Measurements from ENCODE around the gene AGBL5.
"Not testable (repeated sequence)": the region's sequence is repeated elsewhere in the genome, so short reads cannot be mapped to it uniquely, and the experiment has no call there.

AGBL5 gene

DNA sequence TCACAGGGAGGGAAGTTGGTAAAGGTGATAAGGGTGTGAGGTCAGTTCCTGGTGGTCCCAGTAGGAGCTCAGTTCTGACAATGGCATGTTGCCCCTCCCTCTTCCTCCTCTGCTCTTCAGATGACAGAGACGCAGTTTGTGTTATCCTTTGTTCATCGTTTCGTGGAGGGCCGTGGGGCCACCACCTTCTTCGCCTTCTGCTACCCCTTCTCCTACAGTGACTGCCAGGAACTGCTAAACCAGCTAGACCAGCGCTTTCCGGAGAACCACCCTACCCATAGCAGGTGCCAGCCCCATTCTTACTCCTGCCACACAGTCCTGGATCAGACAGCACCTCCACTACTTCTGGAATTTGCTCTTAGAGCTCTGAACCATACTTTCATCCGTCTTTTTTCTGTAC lies 2.3 kb downstream of the AGBL5 start:
- DNase-seq (ENCODE audit: low spot score): no peak

DNA sequence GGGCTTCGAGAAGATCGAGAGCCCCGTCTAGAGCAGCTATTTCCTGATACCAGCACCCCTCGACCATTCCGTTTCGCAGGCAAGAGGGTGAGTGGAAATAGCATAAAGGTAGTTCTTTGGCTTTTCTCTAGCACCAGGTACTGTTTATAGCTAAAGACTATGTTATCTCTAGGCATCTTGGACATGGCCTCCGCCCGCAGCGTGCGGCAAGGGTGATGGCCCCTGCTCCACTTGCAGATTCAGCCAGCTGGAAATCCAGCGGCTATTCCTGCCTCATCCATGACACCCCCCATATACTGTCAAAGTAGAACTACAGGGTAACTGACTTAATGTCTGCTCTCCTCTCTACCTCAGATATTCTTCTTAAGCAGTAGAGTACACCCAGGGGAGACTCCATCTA lies 3.3 kb downstream of the AGBL5 start:
- DNase-seq (ENCODE audit: low spot score): no peak

DNA sequence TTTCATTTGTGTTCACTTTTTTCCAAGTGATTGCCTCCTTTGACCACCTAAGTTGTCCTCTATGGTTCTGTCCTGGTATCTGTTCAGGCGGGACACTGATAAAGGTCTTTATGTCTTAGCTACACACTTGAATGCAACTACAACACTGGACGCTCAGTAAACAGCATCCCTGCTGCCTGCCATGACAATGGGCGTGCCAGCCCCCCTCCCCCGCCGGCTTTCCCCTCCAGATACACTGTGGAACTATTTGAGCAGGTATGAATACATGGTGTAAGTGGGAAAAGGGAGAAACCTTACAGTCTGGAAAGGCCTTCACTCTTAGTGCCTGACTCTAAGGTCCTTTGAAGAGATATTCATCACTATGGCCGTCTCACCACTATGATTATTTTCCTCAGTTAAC lies 5.7 kb downstream of the AGBL5 start:
- DNase-seq (ENCODE audit: low spot score): no peak

DNA sequence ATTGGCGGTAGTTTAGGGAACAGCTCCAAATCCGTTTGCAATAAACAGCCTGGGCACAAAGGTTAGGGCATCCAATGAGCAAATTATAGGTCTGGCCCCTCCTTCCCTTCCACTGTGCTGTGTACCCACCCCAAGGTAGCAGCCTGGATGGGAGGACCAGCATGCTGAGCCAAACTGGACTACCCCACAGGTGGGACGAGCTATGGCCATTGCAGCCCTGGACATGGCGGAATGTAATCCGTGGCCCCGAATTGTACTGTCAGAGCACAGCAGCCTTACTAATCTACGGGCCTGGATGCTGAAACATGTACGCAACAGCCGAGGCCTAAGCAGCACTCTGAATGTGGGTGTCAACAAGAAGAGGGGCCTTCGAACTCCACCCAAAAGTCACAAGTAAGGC lies 6.7 kb downstream of the AGBL5 start:
- no peak for DNase-seq (ENCODE audit: low spot score)

DNA sequence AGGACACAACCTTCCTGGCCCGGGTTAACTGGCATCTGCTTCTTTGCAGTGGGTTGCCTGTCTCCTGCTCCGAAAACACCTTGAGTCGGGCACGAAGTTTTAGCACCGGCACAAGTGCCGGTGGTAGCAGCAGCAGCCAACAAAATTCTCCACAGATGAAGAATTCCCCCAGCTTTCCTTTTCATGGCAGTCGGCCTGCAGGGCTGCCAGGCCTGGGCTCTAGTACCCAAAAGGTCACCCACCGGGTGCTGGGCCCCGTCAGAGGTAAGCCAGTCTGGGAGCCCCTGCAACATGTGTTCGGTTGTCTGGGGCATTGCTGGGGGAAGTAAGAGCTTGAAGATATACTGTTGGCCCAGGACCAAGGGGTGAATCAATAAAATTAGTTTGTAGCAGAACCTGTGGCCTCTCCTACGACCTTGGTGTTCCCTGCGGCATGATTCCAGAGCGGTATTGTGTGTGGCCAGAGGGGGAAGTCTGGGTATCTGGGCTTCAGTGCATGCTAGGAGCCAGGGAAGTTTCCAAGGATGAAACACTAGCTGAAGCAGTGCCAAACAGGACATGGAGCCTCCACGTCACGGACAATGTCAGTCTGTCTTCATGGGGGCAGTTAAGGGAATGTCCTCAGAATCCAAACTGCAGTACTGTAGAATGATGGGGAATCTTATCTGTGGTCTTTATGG lies 7.8 kb downstream of the AGBL5 start:
- no peak for DNase-seq (ENCODE audit: low spot score)

DNA sequence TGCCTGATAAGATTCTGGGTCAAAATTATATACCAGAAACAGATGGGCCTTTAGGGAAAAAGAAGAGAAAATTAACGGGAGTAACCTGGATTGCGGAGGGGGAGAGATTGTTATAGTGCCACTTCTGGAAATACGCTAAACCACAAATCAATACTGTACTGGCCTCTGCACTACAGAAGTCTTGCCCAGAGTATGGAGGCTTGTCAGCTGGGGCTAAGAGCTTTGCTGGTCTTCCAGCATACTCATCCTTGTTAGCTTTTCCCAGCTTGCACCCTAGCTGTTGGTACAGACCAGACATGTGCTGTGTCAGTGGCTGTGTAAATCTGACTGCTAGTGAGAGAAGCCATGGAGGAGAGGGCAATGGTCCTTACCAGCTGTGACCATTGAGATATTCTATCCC lies 8.9 kb downstream of the AGBL5 start:
- DNase-seq (ENCODE audit: low spot score): no peak

DNA sequence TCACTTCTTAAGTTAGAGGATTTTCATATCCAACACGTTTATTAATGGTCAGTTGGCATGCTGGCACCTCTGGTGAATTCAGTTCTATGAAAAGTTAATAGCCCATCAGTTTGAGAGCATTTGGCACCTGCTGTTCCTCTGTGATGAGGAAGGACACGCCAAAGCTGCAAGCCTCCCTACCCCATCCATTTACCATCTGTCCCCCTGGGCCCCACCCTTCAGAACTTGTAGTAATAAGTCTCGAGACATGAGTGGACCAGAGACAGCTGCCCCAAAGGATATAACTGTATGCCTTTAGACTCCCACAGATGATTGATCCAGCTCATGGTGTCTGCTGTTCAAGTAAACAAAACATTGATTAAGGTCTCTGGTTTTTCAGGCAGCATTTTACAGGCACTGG lies 13.7 kb downstream of the AGBL5 start:
- DNase-seq (ENCODE audit: low spot score): no peak

DNA sequence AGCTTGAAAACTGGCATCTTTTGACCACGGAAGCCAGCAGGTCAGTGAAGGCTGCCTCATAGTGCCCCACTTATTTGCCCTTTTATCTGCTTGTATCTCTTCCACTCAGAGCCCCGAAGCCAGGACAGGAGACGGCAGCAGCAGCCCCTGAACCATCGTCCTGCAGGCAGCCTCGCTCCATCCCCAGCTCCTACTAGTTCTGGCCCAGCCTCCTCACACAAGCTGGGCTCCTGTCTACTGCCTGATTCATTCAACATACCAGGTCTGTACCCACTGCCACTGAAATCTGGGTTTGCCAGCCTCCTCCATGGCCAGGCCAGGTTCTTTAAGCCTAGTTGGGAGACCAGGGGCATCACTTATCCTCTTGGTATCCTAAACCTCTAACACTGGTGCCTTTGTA lies 15.9 kb downstream of the AGBL5 start:
- no peak for DNase-seq (ENCODE audit: low spot score)

DNA sequence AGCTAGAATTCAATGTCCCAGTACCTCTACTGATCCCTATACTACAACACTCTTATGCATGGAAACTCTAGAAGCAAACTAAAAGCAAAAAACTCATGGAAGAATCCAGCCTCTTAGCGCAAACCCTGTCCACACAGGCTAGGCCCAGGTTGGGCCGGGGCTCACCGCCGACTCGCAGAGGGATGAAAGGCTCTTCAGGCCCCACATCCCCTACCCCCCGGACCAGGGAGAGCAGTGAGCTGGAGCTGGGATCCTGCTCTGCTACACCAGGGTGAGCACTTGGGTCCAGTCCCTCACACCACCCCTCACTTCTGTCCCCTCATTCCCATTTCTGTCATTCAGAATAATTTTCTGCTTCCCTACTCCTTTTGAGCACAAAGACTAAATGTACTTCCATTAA lies 18.0 kb downstream of the AGBL5 start:
- no peak for DNase-seq (ENCODE audit: low spot score)

DNA sequence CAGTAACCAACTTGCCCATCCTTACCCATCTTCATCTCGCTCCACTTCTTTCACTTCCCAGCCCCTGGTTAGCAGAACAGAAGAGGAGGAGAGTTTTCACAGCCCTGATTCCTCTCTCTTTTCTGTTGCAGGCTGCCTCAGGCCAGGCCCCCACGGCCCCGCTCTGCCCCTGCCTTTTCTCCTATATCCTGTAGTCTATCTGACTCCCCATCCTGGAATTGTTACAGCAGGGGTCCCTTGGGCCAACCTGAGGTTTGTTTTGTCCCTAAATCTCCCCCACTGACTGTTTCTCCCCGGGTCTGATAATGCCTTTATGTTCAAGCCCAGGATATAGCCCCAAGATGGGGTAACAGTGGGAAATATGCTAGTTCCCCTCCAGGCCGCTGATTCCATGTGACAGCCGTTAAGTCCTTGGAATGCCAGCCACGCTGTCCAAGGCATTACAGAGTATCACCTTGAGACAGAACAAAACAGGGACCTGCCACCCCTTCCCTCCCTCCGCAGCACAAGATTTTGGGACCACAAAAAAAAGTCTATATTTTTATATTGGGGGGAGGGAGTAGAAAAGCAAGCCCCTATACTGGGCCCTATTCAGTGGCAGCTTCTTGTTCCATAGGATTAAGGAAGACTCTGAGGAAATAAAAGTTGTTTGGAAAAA lies 18.6 kb downstream of the AGBL5 start:
- DNase-seq (ENCODE audit: low spot score): no peak

DNA sequence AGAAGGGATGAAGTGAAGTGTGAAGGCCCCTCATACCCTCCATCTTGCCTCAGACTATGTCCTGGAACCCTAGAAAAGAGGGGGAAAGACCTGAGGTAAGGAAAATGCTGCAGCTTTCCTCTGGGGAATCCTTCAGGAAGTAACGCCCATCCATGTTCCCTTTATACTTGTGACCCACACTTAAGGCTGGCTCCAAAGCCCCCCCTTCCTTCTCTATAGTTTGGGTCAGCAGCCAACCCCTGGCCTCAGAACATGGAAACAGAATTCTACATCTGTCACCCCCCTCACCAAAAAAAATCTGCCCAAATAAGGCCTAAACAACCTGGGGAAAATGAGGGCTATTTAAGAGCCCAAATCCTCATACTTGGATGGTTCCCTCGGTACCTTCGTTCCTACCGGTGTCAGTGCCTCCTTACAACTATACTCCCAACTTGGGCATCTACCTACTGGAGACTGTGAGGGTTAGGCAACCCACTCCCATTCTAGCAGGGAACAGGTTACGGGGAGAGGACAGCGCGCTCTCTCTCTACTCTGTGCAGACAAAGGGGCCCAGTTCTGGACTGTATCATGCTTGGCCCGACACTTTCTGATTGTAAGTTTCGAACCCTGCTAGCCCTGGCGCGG lies 19.3 kb downstream of the AGBL5 start:
- no peak for DNase-seq (ENCODE audit: low spot score)

DNA sequence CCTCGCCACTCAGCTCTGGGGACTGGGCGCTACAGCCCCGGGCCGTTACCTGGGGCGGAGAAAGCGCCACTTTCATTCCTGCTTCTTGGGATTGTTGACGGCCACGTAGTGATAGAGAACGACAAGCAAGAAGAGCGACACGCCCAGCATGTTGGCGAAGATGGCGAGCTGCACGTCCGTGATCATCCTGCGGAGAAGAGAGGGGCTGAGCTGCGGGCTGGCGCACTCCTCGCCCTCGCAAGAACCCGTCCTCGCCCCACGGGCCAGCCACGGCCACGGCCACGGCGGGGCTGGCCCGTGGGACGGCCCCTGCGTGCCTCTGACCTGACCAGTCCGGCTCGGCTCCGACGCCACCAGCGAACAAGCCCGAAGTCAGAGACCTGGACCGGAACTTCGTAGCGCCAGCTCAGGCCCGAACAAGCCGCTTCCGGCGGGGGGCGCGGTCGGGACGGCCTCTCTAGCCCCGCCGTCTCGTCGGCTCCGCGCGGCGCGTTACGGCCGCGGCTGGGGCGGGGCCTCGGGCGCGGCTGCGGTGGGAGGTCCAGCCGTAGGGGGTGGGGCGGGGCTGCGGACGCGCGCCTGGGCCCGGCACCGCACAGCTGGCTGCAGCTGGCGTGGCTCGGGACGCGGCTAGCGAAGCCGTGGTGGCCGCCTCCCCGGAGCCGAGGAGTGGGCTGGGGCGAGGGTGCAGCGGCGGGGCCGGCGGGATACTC lies 20.0 kb downstream of the AGBL5 start, which contains the start of gene OST4:
Gene OST4 (minus strand): TSS at position 378 of the 713 bp plus-strand sequence.
- peak; percentile 93 for DNase-seq (ENCODE audit: low spot score)

DNA sequence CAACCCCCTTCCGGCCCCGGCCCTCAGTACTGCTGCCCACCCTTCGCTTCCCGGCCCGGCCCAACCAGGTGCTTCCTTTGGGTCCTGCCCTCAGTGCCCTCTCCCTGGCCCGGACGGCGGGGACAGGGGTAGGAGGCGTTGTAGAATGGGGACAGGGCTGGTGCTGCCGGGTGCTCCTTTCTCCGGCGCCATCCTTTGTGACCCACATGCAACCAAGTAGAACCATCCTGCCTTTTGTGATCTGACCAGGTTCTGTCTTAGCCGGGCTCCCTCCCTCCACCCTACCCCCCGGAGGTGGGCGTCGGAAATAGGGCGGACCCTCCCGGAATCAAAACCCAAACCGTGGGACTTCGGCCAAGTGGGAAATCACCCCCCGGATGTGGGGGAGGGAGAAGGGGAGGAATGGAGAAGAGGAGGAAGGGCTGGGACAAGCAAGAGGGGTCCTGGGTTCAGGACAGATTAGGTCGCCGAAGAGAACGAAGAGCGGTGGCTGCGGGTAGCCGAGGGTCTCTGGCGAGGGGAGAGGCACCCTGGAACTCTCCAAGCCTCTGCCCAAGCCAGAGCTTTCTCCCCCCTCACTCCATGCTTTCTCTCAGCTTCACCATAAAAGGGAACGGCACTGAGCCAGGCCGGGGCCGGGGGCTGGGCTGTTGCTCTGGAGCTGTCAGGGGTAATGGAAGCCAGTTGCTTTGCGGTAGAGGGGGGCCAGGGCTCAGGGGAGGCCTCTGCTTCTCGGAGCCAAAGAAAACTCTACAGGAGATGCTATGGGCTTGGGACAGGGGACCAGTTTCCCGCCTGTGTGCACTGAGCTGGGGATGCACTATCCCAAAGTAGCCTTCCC lies 20.7 kb downstream of the AGBL5 start:
- DNase-seq (ENCODE audit: low spot score): peak; percentile 79

DNA sequence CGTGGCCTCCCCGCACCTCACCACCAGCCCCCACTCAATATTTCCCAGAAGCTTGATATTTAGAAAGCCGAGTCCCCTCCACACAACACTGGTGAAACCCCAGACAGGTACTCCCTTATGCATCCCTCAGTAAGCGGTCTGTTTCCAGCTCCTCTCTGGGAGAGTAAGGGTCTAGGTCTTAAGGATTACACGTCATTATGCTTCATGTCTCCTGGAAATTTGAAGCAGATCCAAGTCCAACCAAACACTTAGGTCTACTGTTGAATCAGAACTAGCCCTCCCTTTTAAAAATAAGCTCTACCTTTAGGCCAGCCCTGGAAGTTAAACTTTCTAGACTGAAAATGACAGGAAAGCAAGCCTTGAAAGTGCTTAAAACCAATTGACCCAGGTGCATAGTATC lies 21.5 kb downstream of the AGBL5 start:
- no peak for DNase-seq (ENCODE audit: low spot score)

DNA sequence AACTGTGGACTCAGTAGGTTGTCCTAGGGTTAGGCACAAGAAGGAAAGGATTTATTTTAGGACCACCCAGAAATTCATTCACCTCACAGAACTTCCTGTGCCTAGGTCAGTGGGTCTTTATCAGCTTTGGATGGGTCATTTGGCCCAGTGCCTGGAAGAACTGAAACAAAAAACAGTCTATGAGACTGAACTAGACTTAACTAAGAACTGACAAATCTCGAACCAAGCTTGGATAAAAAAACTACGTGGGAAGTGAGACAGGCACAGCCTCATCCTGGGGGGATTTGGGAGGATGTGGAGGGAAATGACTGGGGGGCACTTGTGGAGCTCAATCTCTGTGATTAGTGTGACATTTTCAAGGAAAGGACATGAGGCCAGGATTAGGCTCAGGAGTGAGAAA lies 22.3 kb downstream of the AGBL5 start:
- no peak for DNase-seq (ENCODE audit: low spot score)

DNA sequence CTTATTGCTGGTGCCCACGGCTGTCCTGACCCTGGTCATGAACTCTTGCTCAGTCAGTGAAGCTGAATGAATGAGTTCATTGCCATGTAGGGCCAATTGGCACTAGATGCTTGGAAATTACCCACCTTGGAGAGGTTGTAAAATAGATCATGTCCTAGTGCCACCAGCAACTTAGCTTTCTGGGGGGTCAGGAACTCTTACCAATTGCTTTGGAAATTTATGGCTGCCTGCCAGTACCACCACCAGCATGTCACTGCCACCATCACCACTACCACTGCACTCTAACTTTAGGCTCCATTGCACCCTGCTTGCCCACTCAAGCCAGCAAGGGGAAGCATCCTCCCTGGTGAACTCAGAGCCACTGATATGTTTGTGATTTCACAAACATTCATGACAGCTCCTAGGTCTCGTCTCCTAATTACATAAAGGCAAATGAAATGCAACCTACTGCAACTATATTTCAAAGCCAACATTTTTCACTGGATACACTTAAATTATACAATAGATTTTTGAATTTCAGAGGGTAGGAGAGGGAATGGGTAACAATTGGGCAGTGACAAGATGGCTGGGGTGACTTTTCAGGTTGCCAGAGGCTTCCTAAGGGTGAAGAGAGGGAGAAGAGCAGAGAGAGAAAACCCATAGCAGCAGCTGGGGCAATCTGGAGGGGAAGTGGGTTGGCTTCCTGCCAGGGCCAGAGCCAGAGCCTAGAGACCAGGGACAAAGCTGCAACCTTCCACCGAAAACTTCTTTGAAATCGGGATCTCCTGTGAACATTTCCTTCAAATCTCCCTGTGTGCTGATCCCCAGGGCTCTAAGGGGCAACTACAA lies 23.5 kb downstream of the AGBL5 start:
- no peak for DNase-seq (ENCODE audit: low spot score)

DNA sequence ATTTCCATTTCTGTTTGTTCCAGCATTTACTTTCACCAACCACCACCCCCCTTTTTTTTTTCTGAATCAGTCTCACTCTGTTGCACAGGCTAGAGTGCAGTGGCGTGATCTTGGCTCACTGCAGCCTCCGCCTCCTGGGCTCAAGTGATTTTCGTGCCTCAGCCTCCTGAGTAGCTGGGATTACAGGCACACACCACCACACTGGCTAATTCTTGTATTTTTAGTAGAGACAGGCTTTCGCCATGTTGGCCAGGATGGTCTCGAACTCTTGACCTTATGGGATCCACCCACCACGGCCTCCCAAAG lies 24.1 kb downstream of the AGBL5 start:
- DNase-seq (ENCODE audit: low spot score): not testable (repeated sequence)

DNA sequence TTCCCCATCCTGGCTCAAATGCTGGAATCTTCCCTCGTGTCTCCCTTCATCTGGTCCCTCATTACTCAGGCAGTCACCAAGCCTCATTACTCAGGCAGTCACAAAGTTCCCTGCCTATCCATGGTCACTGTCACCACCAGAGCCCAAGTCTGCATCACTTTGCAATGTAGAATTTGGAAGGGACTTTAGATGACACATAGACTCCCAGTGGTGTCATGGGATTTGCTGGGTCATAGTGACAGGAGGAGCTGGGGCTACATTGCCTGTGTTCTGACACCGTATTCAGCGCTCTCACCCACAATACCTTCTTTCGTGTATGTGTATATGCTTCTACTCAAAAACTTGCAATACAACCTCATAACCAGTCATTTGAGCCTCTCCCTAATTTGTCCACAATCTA lies 24.9 kb downstream of the AGBL5 start:
- DNase-seq (ENCODE audit: low spot score): no peak

DNA sequence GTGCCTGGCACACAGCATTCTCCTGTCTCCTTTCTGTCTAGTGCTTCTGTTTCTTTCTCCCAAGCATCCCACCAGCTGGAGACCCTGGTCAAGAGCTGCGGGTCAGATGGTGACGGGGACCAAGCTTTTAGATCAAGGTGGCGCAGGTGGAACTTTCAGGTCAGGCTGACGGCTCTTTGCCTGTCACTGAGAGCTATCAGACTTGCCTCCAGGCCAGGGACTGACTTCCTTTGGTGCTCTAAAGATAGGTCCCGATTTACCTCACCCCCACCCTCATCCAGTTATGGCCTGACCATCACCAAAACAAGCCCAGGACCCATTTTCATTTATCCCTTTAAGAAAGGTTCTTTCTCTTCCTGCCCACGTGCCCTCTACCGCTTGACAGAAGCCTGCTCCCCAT lies 25.8 kb downstream of the AGBL5 start:
- no peak for DNase-seq (ENCODE audit: low spot score)

DNA sequence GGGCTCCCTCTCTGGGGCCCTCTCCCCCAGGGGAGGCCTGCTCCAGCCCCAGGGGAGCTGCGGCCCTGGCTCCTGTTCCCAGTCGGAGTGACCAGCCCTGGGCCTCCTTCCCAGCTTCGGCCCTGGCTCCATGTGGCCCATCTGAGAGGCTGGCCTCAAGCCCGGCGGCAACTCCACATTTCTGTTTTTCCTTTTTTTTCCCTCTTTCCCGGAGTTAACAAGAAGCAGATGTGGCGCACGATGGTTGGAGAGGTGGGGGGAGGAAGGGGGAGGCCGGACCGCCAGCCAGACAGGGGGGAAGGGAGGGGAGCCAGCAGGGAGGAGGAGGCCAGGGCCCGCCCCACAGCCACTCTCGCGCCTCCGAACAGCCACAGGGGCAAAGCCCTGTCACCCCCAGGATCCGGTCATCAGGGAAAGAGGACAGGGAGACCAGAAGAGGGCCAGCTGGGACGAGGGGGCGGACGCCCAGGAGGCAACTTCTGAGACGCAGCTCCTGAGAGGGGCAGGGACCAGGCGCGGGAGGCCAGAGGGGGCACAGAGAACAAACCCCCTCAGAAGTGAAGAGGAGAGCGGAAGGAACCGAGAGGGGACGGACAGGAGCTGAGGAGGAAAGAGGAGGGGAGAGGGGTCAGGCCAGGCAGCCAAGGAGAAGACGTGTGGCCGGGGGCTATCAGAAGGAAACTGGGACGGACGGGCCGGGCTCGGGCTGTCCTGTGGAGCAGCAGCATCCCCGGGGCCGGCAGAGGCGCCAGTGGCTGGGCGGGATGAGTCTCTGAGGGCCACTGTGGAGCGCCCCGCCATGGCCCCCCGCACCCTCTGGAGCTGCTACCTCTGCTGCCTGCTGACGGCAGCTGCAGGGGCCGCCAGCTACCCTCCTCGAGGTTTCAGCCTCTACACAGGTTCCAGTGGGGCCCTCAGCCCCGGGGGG lies 27.1 kb downstream of the AGBL5 start, which contains the start of gene EMILIN1:
Gene EMILIN1 (plus strand): TSS at position 349 of the 928 bp plus-strand sequence. CDS start 451 bp downstream, at position 800.
- DNase-seq (ENCODE audit: low spot score): peak; percentile 91

All from hepatic stellate cell (primary cell).